Naive B cell (primary cell): Measurements from ENCODE around the gene PTPRN. TPM values are rescaled to one million over a fixed set of nuclear protein-coding genes. Genes with fewer than 3 reads are reported as not detected.

ENCODE experiments used
- ATAC-seq, 2 donors: fragments of 150-1000 bp; cut with Tn5 transposase; 2 replicates each; pipeline ENCODE4 v1.10.0; 2021; ENCODE audit warnings: low read depth in 2 of 2, mild to moderate bottlenecking in 2 of 2, moderate library complexity in 2 of 2
- DNase-seq: peaks from one replicate; pipeline ENCODE4 v3.0.0; 2022
- H3K27ac Mint-ChIP-seq, 6 donors: one replicate each; pipeline ENCODE4 v1.8.0; 2020 to 2022; ENCODE audit warnings: mild to moderate bottlenecking in 6 of 6, mixed read lengths in 6 of 6, moderate library complexity in 5 of 6, inconsistent platforms in 2 of 6
- H3K27me3 Mint-ChIP-seq, 3 donors: one replicate each; pipeline ENCODE4 v1.8.0; 2021 to 2022; ENCODE audit warnings: mixed read lengths in 3 of 3, mild to moderate bottlenecking in 1 of 3
- H3K36me3 Mint-ChIP-seq, 2 donors: one replicate each; pipeline ENCODE4 v1.8.0; 2020 to 2022; ENCODE audit warnings: mixed read lengths in 2 of 2, inconsistent platforms in 1 of 2, mild to moderate bottlenecking in 1 of 2
- H3K4me1 Mint-ChIP-seq, 3 donors: one replicate each; pipeline ENCODE4 v1.8.0; 2020 to 2022; ENCODE audit warnings: mixed read lengths in 3 of 3, inconsistent platforms in 1 of 3, mild to moderate bottlenecking in 1 of 3, moderate library complexity in 1 of 3
- H3K4me3 Mint-ChIP-seq, 8 donors: one replicate each; pipeline ENCODE4 v1.8.0; 2020 to 2022; ENCODE audit warnings: mild to moderate bottlenecking in 8 of 8, mixed read lengths in 8 of 8, moderate library complexity in 8 of 8, inconsistent platforms in 2 of 8
- H3K9me3 Mint-ChIP-seq, 7 donors: one replicate each; pipeline ENCODE4 v1.8.0; 2020 to 2022; ENCODE audit warnings: mixed read lengths in 7 of 7, mild to moderate bottlenecking in 5 of 7, inconsistent platforms in 2 of 7, moderate library complexity in 1 of 7
- polyA plus RNA-seq, 6 donors: library from polyadenylated mRNA; unstranded; fragments of 300-500 nt; fragmentation: Illumina TruSeq; gene quantifications; one replicate each; pipeline ENCODE4 v1.2.3, GENCODE V29; 2021; ENCODE audit warnings: low read depth in 6 of 6

Gene PTPRN
- polyA plus RNA-seq, 6 donors from 2014 or later: 0.29 to 0.80 (median 0.59) TPM; not detected in 2

- Mint-ChIP-seq H3K36me3 (peaks cover 5 to 11% of the 10 kb centered on the region in 2 donors), H3K27me3 (no peaks in the 10 kb centered on the region), H3K4me3 (peak overlapping the region; percentile 83 to 96 (median 95)), H3K9me3 (no peaks in the 10 kb centered on the region), H3K27ac (peak overlapping the region; percentile 98 to 100 (median 100)), H3K4me1 (peaks cover 36 to 44% (median 39%) of the 10 kb centered on the region in 3 donors)
- ATAC-seq (no peak), DNase-seq (no peak)
Measured at GRCh38 chr2:219279916-219280516, 29.2 kb downstream of the PTPRN start.

- ATAC-seq (peak; percentile 73 to 76), DNase-seq (peak; percentile 100)
- peaks cover 36 to 44% (median 39%) of the 10 kb centered on the region in 3 donors for H3K4me1 Mint-ChIP-seq
- peaks cover 5 to 10% of the 10 kb centered on the region in 2 donors for H3K36me3 Mint-ChIP-seq
- peak within 1 kb of the TSS; percentile 98 to 100 (median 100) for H3K27ac Mint-ChIP-seq
- no peaks in the 10 kb centered on the region for H3K9me3 Mint-ChIP-seq
- no peaks in the 10 kb centered on the region for H3K27me3 Mint-ChIP-seq
- H3K4me3 Mint-ChIP-seq: peak within 1 kb of the TSS; percentile 83 to 96 (median 95)
Measured at GRCh38 chr2:219279151-219279915, 29.9 kb downstream of the PTPRN start, which contains the start of gene DNAJB2. Gene DNAJB2, plus strand, starts transcription at chr2:219279366. Its CDS starts 468 bp downstream, at chr2:219279834.

- peak overlapping the region; percentile 83 to 96 (median 94) for H3K4me3 Mint-ChIP-seq
- DNase-seq (no peak), ATAC-seq (no peak)
- no peaks in the 10 kb centered on the region for H3K27me3 Mint-ChIP-seq
- peak overlapping the region; percentile 98 to 100 (median 100) for H3K27ac Mint-ChIP-seq
- H3K9me3 Mint-ChIP-seq: no peaks in the 10 kb centered on the region
- H3K4me1 Mint-ChIP-seq: peaks cover 36 to 44% (median 39%) of the 10 kb centered on the region in 3 donors
- H3K36me3 Mint-ChIP-seq: peaks cover 5 to 10% of the 10 kb centered on the region in 2 donors
Measured at GRCh38 chr2:219278655-219279150, 30.5 kb downstream of the PTPRN start.

GRCh38 chr2:219277703-219278654, 31.2 kb downstream of the PTPRN start:
- no peaks in the 10 kb centered on the region for H3K27me3 Mint-ChIP-seq
- ATAC-seq (no peak), DNase-seq (peak; percentile 75)
- H3K9me3 Mint-ChIP-seq: no peaks in the 10 kb centered on the region
- H3K4me1 Mint-ChIP-seq: peaks cover 36 to 42% (median 39%) of the 10 kb centered on the region in 3 donors
- H3K36me3 Mint-ChIP-seq: peaks cover 4 to 6% of the 10 kb centered on the region in 2 donors
- H3K27ac Mint-ChIP-seq: peak overlapping the region; percentile 98 to 100 (median 100)
- H3K4me3 Mint-ChIP-seq: peak overlapping the region; percentile 83 to 96 (median 94)

GRCh38 chr2:219274361-219274921, 34.8 kb downstream of the PTPRN start:
- peak overlapping the region in 1 of 8 donors; percentile 75 for H3K4me3 Mint-ChIP-seq
- DNase-seq (no peak), ATAC-seq (no peak)
- no peaks in the 10 kb centered on the region for H3K9me3 Mint-ChIP-seq
- no peak overlapping the region for H3K27ac Mint-ChIP-seq
- peaks cover 19 to 22% (median 21%) of the 10 kb centered on the region in 3 donors for H3K4me1 Mint-ChIP-seq
- H3K27me3 Mint-ChIP-seq: no peaks in the 10 kb centered on the region
- no peaks in the 10 kb centered on the region for H3K36me3 Mint-ChIP-seq

GRCh38 chr2:219273937-219274336, 35.3 kb downstream of the PTPRN start:
- ATAC-seq: no peak
- no peak overlapping the region for H3K4me3 Mint-ChIP-seq
- H3K27ac Mint-ChIP-seq: no peak overlapping the region
- H3K27me3 Mint-ChIP-seq: no peaks in the 10 kb centered on the region
- no peaks in the 10 kb centered on the region for H3K9me3 Mint-ChIP-seq
- H3K36me3 Mint-ChIP-seq: no peaks in the 10 kb centered on the region
- H3K4me1 Mint-ChIP-seq: peaks cover 18 to 20% (median 18%) of the 10 kb centered on the region in 3 donors
- DNase-seq: no peak

GRCh38 chr2:219272995-219273394, 36.2 kb downstream of the PTPRN start:
- Mint-ChIP-seq H3K9me3 (no peaks in the 10 kb centered on the region), H3K27me3 (no peaks in the 10 kb centered on the region), H3K4me3 (no peak overlapping the region), H3K4me1 (peaks cover 9 to 11% (median 9%) of the 10 kb centered on the region in 3 donors), H3K27ac (no peak overlapping the region), H3K36me3 (no peaks in the 10 kb centered on the region)
- ATAC-seq (no peak), DNase-seq (no peak)

GRCh38 chr2:219272356-219272755, 36.8 kb downstream of the PTPRN start:
- DNase-seq (no peak), ATAC-seq (no peak)
- peaks cover 3 to 4% (median 3%) of the 10 kb centered on the region in 3 donors for H3K4me1 Mint-ChIP-seq
- H3K9me3 Mint-ChIP-seq: no peaks in the 10 kb centered on the region
- H3K36me3 Mint-ChIP-seq: no peaks in the 10 kb centered on the region
- no peak overlapping the region for H3K4me3 Mint-ChIP-seq
- no peak overlapping the region for H3K27ac Mint-ChIP-seq
- no peaks in the 10 kb centered on the region for H3K27me3 Mint-ChIP-seq

- DNase-seq: no peak
- H3K36me3 Mint-ChIP-seq: no peaks in the 10 kb centered on the region
- H3K9me3 Mint-ChIP-seq: no peaks in the 10 kb centered on the region
- H3K4me1 Mint-ChIP-seq: no peaks in the 10 kb centered on the region
- H3K27ac Mint-ChIP-seq: no peak overlapping the region
- no peak for ATAC-seq
- no peak overlapping the region for H3K4me3 Mint-ChIP-seq
- H3K27me3 Mint-ChIP-seq: no peaks in the 10 kb centered on the region
Measured at GRCh38 chr2:219271021-219271420, 38.2 kb downstream of the PTPRN start.

GRCh38 chr2:219270055-219270372, 39.2 kb downstream of the PTPRN start:
- Mint-ChIP-seq H3K27me3 (no peaks in the 10 kb centered on the region), H3K4me1 (no peaks in the 10 kb centered on the region), H3K27ac (no peak overlapping the region), H3K4me3 (no peak overlapping the region), H3K36me3 (no peaks in the 10 kb centered on the region), H3K9me3 (no peaks in the 10 kb centered on the region)
- no peak for ATAC-seq
- no peak for DNase-seq

- ATAC-seq (no peak), DNase-seq (no peak)
- Mint-ChIP-seq H3K4me1 (no peaks in the 10 kb centered on the region), H3K27ac (peak overlapping the region in 1 of 6 donors; percentile 68), H3K9me3 (no peaks in the 10 kb centered on the region), H3K36me3 (no peaks in the 10 kb centered on the region), H3K27me3 (no peaks in the 10 kb centered on the region), H3K4me3 (no peak overlapping the region)
Measured at GRCh38 chr2:219269362-219270054, 39.7 kb downstream of the PTPRN start.

- ATAC-seq: no peak
- no peak overlapping the region for H3K27ac Mint-ChIP-seq
- H3K36me3 Mint-ChIP-seq: no peaks in the 10 kb centered on the region
- no peaks in the 10 kb centered on the region for H3K4me1 Mint-ChIP-seq
- H3K9me3 Mint-ChIP-seq: no peaks in the 10 kb centered on the region
- H3K4me3 Mint-ChIP-seq: no peak overlapping the region
- H3K27me3 Mint-ChIP-seq: no peaks in the 10 kb centered on the region
- DNase-seq: no peak
Measured at GRCh38 chr2:219268294-219268693, 40.9 kb downstream of the PTPRN start.
